GM12878 (cell line): Measurements from ENCODE around the gene GRAMD1A.

Experiments
- BCL3 ChIP-seq: IDR thresholded peaks from 2 replicates; pipeline ENCODE4 v1.6.1; 2011; ENCODE audit warnings: borderline replicate concordance, low read depth, mild to moderate bottlenecking, moderate library complexity, low read length; ENCODE audit not compliant: insufficient read depth, poor library complexity, severe bottlenecking
- CTCF ChIP-seq, 3 experiments: IDR thresholded peaks in 2 of 3; conservative IDR thresholded peaks in 1 of 3; 2 replicates each; pipeline ENCODE4 v1.5.1; 2011; ENCODE audit warnings: low read depth in 3 of 3, low read length in 3 of 3, mild to moderate bottlenecking in 3 of 3, control low read depth in 2 of 3, moderate library complexity in 2 of 3, inconsistent platforms in 1 of 3, mixed read lengths in 1 of 3; ENCODE audit not compliant: control insufficient read depth in 2 of 3, insufficient read depth in 1 of 3; ENCODE audit errors: extremely low read depth in 1 of 3
- RAD21 ChIP-seq: IDR thresholded peaks from 2 replicates; pipeline ENCODE4 v1.6.1; 2011; ENCODE audit warnings: mild to moderate bottlenecking, low read depth, low read length, moderate library complexity; ENCODE audit not compliant: insufficient read depth
- SIN3A ChIP-seq: IDR thresholded peaks from 2 replicates; pipeline ENCODE4 v1.6.1; 2012; ENCODE audit warnings: low read depth, low read length, improper control_type of control experiment
- TF ChIP-seq, protein P1 (sequence below): fragments of 450-650 bp; IDR thresholded peaks from 2 replicates; pipeline ENCODE4 v1.6.1; 2017; ENCODE audit warnings: mild to moderate bottlenecking, moderate library complexity

DNA sequence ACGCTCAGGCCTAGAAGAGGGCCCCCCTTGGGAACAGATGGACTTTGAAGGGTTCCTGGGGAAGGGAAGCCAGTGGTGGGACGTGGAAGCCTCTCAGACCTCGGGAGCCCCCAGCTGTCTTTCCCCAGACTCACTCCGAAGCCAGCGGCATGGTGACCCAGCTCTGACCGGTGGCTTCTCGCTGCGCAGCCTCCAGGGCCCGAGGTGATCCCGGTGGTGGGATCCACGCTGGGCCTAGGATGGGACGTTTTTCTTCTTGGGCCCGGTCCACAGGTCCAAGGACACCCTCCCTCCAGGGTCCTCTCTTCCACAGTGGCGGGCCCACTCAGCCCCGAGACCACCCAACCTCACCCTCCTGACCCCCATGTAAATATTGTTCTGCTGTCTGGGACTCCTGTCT is 66.0 kb downstream of the GRAMD1A start:
- TF ChIP-seq CTCF (IDR thresholded peaks at IDR 0.05 in 2 of 3, conservative IDR thresholded peaks at IDR 0.05 in 1 of 3; ENCODE audit: control insufficient read depth in 2 of 3, extremely low read depth in 1 of 3, insufficient read depth in 1 of 3, low read depth in 3 of 3, low read length in 3 of 3) (no peak), BCL3 (no peak), SIN3A (no peak), RAD21 (no peak)
- TF ChIP-seq, protein P1, sequence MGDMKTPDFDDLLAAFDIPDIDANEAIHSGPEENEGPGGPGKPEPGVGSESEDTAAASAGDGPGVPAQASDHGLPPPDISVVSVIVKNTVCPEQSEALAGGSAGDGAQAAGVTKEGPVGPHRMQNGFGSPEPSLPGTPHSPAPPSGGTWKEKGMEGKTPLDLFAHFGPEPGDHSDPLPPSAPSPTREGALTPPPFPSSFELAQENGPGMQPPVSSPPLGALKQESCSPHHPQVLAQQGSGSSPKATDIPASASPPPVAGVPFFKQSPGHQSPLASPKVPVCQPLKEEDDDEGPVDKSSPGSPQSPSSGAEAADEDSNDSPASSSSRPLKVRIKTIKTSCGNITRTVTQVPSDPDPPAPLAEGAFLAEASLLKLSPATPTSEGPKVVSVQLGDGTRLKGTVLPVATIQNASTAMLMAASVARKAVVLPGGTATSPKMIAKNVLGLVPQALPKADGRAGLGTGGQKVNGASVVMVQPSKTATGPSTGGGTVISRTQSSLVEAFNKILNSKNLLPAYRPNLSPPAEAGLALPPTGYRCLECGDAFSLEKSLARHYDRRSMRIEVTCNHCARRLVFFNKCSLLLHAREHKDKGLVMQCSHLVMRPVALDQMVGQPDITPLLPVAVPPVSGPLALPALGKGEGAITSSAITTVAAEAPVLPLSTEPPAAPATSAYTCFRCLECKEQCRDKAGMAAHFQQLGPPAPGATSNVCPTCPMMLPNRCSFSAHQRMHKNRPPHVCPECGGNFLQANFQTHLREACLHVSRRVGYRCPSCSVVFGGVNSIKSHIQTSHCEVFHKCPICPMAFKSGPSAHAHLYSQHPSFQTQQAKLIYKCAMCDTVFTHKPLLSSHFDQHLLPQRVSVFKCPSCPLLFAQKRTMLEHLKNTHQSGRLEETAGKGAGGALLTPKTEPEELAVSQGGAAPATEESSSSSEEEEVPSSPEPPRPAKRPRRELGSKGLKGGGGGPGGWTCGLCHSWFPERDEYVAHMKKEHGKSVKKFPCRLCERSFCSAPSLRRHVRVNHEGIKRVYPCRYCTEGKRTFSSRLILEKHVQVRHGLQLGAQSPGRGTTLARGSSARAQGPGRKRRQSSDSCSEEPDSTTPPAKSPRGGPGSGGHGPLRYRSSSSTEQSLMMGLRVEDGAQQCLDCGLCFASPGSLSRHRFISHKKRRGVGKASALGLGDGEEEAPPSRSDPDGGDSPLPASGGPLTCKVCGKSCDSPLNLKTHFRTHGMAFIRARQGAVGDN, result no peak
